Breast epithelium (tissue), 4 donors: Measurements from ENCODE around the gene SEMG2. TPM values are rescaled to one million over a fixed set of nuclear protein-coding genes. Genes with fewer than 3 reads are reported as not detected.

Experiments
- DNase-seq, 2 donors: peaks; one replicate each; pipeline ENCODE4 v3.0.0-alpha.2; 2019; ENCODE audit warnings: low spot score in 2 of 2
- H3K27ac ChIP-seq, 2 donors: fragments of 200-600 bp; sonication (generic) in 1 of 2; one replicate each; pipeline ENCODE4 v1.5.1; 2016 to 2019; ENCODE audit warnings: mild to moderate bottlenecking in 1 of 2
- H3K27me3 ChIP-seq, 2 donors: fragments of 200-600 bp; sonication (generic) in 1 of 2; one replicate each; pipeline versions ENCODE4 v1.5.1 to v1.6.0; 2017 to 2019; ENCODE audit warnings: control low read depth in 1 of 2, mild to moderate bottlenecking in 1 of 2
- H3K36me3 ChIP-seq: fragments of 200-600 bp; one replicate; pipeline ENCODE4 v1.5.1; 2019
- H3K4me1 ChIP-seq, 2 donors: fragments of 200-600 bp; sonication (generic); one replicate each; pipeline ENCODE4 v1.5.1; 2016 to 2019; ENCODE audit warnings: control low read depth in 1 of 2
- H3K4me3 ChIP-seq, 3 donors: fragments of 200-600 bp; sonication (generic); 1 replicate in 2 of 3; 2 replicates in 1 of 3; pipeline ENCODE4 v1.5.1; 2016 to 2019; ENCODE audit warnings: mild to moderate bottlenecking in 3 of 3, moderate library complexity in 2 of 3
- H3K9me3 ChIP-seq, 2 donors: fragments of 200-600 bp; sonication (generic) in 1 of 2; one replicate each; pipeline ENCODE4 v1.5.1; 2016 to 2019; ENCODE audit warnings: control low read depth in 1 of 2
- CTCF ChIP-seq, 3 donors: fragments of 450-650 bp; IDR thresholded peaks; one replicate each; pipeline ENCODE4 v1.5.1; 2016 to 2017; ENCODE audit warnings: antibody characterized with exemption in 3 of 3, mild to moderate bottlenecking in 3 of 3, moderate library complexity in 3 of 3
- POLR2A ChIP-seq: fragments of 450-650 bp; IDR thresholded peaks from one replicate; pipeline ENCODE4 v1.6.1; 2016; ENCODE audit warnings: antibody characterized with exemption, mild to moderate bottlenecking, moderate library complexity
- POLR2AphosphoS5 ChIP-seq, 3 donors: sonication (generic); formaldehyde crosslinking; IDR thresholded peaks; one replicate each; pipeline ENCODE4 v1.6.1; 2017; ENCODE audit warnings: antibody characterized with exemption in 3 of 3
- intact Hi-C: fragments of 100-400 bp; cut with DNase I; formaldehyde crosslinking; loops from one replicate; pipeline ENCODE4 v1.15.1; 2023; ENCODE audit warnings: low total_unique reads
- total RNA-seq, 3 donors: library from RNA; depleted of rRNA; stranded (reverse); fragments of >200 nt; gene quantifications; one replicate each; pipeline ENCODE4 v1.1.0, GENCODE V29; 2016

Gene SEMG2
- total RNA-seq, 3 donors from 2014 or later, result 0.16 TPM; not detected in 2

GRCh38 chr20:45191926-45192325, 29.2 kb upstream of the SEMG2 start:
- intact Hi-C loops, result no loop called here
- Histone ChIP-seq H3K4me1 (no peaks in the 10 kb centered on the region), H3K4me3 (no peak overlapping the region), H3K27me3 (no peaks in the 10 kb centered on the region), H3K36me3 (no peaks in the 10 kb centered on the region), H3K27ac (no peak overlapping the region), H3K9me3 (no peaks in the 10 kb centered on the region)
- TF ChIP-seq CTCF (IDR thresholded peaks at IDR 0.05) (no peak), POLR2AphosphoS5 (IDR thresholded peaks at IDR 0.05) (no peak), POLR2A (no peak)
- DNase-seq, result no peak

- no peak overlapping the region for H3K27ac ChIP-seq
- H3K36me3 ChIP-seq, result no peaks in the 10 kb centered on the region
- H3K4me1 ChIP-seq, result no peaks in the 10 kb centered on the region
- TF ChIP-seq CTCF (IDR thresholded peaks at IDR 0.05) (no peak), POLR2AphosphoS5 (IDR thresholded peaks at IDR 0.05) (no peak), POLR2A (no peak)
- no peaks in the 10 kb centered on the region for H3K27me3 ChIP-seq
- no peak for DNase-seq
- intact Hi-C loops, result no loop called here
- H3K4me3 ChIP-seq, result no peak overlapping the region
- no peaks in the 10 kb centered on the region for H3K9me3 ChIP-seq
Observed at GRCh38 chr20:45193331-45193730, 27.8 kb upstream of the SEMG2 start.

DNA sequence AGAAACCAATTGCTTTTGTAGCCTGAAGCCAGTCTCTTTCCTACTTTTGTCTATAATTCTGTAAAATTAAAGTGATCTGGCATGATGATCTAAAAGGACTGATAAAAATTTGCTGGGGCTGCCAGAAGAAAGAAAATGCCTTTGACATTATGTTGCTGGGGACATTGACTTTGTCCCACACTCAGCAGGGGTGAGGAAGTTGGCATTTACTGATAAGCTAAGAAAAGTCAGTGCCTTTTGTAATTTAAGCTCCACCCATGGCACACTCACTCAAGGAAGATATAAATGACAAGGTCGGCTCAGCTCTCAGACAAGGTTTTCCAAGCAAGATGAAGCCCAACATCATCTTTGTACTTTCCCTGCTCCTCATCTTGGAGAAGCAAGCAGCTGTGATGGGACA, 14.4 kb upstream of the SEMG2 start, which contains the start of gene SEMG1:
SEMG1 (plus strand) TSS at position 309 of the 400 bp plus-strand sequence; CDS start at position 330, 21 bp downstream.
- Histone ChIP-seq H3K4me1 (no peaks in the 10 kb centered on the region), H3K27ac (no peak within 1 kb of the TSS), H3K4me3 (no peak within 1 kb of the TSS), H3K36me3 (no peaks in the 10 kb centered on the region), H3K9me3 (peaks cover 0 to 6% of the 10 kb centered on the region in 2 donors), H3K27me3 (no peaks in the 10 kb centered on the region)
- TF ChIP-seq POLR2A (no peak), CTCF (IDR thresholded peaks at IDR 0.05) (no peak), POLR2AphosphoS5 (IDR thresholded peaks at IDR 0.05) (no peak)
- intact Hi-C loops, result no loop called here
- no peak for DNase-seq

DNA sequence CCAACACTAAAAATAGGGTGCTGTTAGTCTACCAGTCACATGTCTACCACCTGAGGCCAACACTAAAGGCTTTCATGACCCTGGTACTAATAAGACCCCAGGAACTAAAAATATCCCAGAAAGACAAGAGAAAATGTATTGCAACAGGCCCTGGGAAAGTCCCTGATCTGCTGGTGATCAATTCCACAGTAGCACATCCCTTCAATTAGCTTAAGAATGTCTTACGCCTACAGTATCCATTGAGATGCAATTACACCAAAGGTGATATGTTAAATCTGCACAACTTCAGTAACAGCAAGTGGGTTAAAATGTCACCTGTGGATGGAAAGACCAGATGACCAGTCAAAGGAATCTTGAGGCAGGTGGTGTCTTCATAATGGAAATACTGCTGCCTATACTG, 11.2 kb upstream of the SEMG2 start:
- Histone ChIP-seq H3K9me3 (no peaks in the 10 kb centered on the region), H3K4me3 (no peak overlapping the region), H3K27ac (no peak overlapping the region), H3K4me1 (no peaks in the 10 kb centered on the region), H3K36me3 (no peaks in the 10 kb centered on the region), H3K27me3 (no peaks in the 10 kb centered on the region)
- no peak for DNase-seq
- intact Hi-C loops, result no loop called here
- TF ChIP-seq CTCF (IDR thresholded peaks at IDR 0.05) (no peak), POLR2AphosphoS5 (IDR thresholded peaks at IDR 0.05) (no peak), POLR2A (no peak)

GRCh38 chr20:45211569-45212474, 9.4 kb upstream of the SEMG2 start:
- no peaks in the 10 kb centered on the region for H3K27me3 ChIP-seq
- intact Hi-C loops, result no loop called here
- no peaks in the 10 kb centered on the region for H3K36me3 ChIP-seq
- H3K27ac ChIP-seq, result no peak overlapping the region
- no peak overlapping the region for H3K4me3 ChIP-seq
- DNase-seq, result no peak
- no peak for TF ChIP-seq POLR2AphosphoS5 (IDR thresholded peaks at IDR 0.05)
- no peak for TF ChIP-seq POLR2A
- TF ChIP-seq CTCF (IDR thresholded peaks at IDR 0.05), result no peak
- H3K4me1 ChIP-seq, result no peaks in the 10 kb centered on the region
- H3K9me3 ChIP-seq, result no peaks in the 10 kb centered on the region
